T-helper 1 cell treated with Interleukin-12 subunit alpha and Interleukin-12 subunit beta and Interleukin-4 antibody, amounts not matched to agents 30 ng/mL and 1 ng/mL, for 36 hours (primary cell): Measurements from ENCODE around the gene CEACAM3. TPM values are rescaled to one million over a fixed set of nuclear protein-coding genes. Genes with fewer than 3 reads are reported as not detected.

Experiments used
- intact Hi-C: fragments of 100-400 bp; cut with micrococcal nuclease; formaldehyde crosslinking; loops from one replicate; pipeline ENCODE4 v1.15.1; 2024
- total RNA-seq: library from RNA; stranded (reverse); gene quantifications from 2 replicates; pipeline ENCODE4 v1.2.3, GENCODE V29; 2022

The CEACAM3 gene
- total RNA-seq, 1 donor from 2014 or later, result not detected

- intact Hi-C loops, result no loop called here
Measured at GRCh38 chr19:41843371-41843770, 47.0 kb downstream of the CEACAM3 start.

- intact Hi-C loops, result no loop called here
Measured at GRCh38 chr19:41844601-41845000, 48.2 kb downstream of the CEACAM3 start, which contains the start of gene LYPD4. Gene LYPD4, minus strand, starts transcription at chr19:41844683. Its CDS starts 5,398 bp downstream, at chr19:41839285.

- intact Hi-C loops, result no loop called here
Measured at GRCh38 chr19:41845001-41845050, 48.4 kb downstream of the CEACAM3 start, which contains the start of gene DMRTC2. Gene DMRTC2, plus strand, starts transcription at chr19:41845042. Its CDS starts 2,387 bp downstream, at chr19:41847429.

GRCh38 chr19:41845051-41845590 is 48.7 kb downstream of the CEACAM3 start:
- intact Hi-C loops, result no loop called here

GRCh38 chr19:41847351-41848105 is 51.1 kb downstream of the CEACAM3 start:
- intact Hi-C loops, result no loop called here

- intact Hi-C loops, result no loop called here
Measured at GRCh38 chr19:41848666-41849065, 52.3 kb downstream of the CEACAM3 start.

- intact Hi-C loops, result no loop called here
Measured at GRCh38 chr19:41849067-41849466, 52.7 kb downstream of the CEACAM3 start.

- intact Hi-C loops, result no loop called here
Measured at GRCh38 chr19:41850381-41850780, 54.0 kb downstream of the CEACAM3 start.

- intact Hi-C loops, result no loop called here
Measured at GRCh38 chr19:41851456-41851855, 55.1 kb downstream of the CEACAM3 start.

GRCh38 chr19:41853344-41853743 is 57.0 kb downstream of the CEACAM3 start:
- intact Hi-C loops, result no loop called here

GRCh38 chr19:41853768-41854167 is 57.4 kb downstream of the CEACAM3 start:
- intact Hi-C loops, result no loop called here

GRCh38 chr19:41859213-41859617 is 62.8 kb downstream of the CEACAM3 start:
- intact Hi-C loops, result loop anchor here (1.0 to 5.0 kb wide), 7 partner anchors 16 to 597 kb away; partner anchors contain the start of genes HNRNPUL1 and RABAC1

- intact Hi-C loops, result loop anchor here (1.0 to 10.0 kb wide), 14 partner anchors 11 to 1511 kb away; partner anchors contain the start of genes ATP1A3, C19orf47, HNRNPUL1 and PLD3
Measured at GRCh38 chr19:41859618-41860418, 63.4 kb downstream of the CEACAM3 start, which contains the start of gene RPS19. Gene RPS19, plus strand, starts transcription at chr19:41860255. Its CDS starts 520 bp downstream, at chr19:41860775.

GRCh38 chr19:41860419-41861115 is 64.2 kb downstream of the CEACAM3 start:
- intact Hi-C loops, result loop anchor here (1.0 to 10.0 kb wide), 7 partner anchors 11 to 1512 kb away; partner anchors contain the start of genes ATP1A3, C19orf47, PLD3 and SERTAD1

Other genes with a start within 250 kb of the CEACAM3 start
- 45.3 TPM in 2 replicates for gene CEACAM21, start 220.4 kb upstream of the CEACAM3 start, total RNA-seq
- gene CEACAM4, start 169.5 kb upstream of the CEACAM3 start, total RNA-seq, result not detected in 2 replicates
- not detected in 2 replicates for gene CEACAM7, start 108.3 kb upstream of the CEACAM3 start, total RNA-seq
- gene CEACAM5, start 88.0 kb upstream of the CEACAM3 start, total RNA-seq, result not detected in 2 replicates
- not detected in 2 replicates for gene CEACAM6, start 41.1 kb upstream of the CEACAM3 start, total RNA-seq
- gene LYPD4, start 48.1 kb downstream of the CEACAM3 start, total RNA-seq, result not detected in 2 replicates
- not detected in 2 replicates for gene DMRTC2, start 48.5 kb downstream of the CEACAM3 start, total RNA-seq
- 3,144 and 3,263 TPM in 2 replicates for gene RPS19, start 63.7 kb downstream of the CEACAM3 start, total RNA-seq
- 2.7 and 3.3 TPM in 2 replicates for gene CD79A, start 80.7 kb downstream of the CEACAM3 start, total RNA-seq
- 638 and 664 TPM in 2 replicates for gene ARHGEF1, start 86.6 kb downstream of the CEACAM3 start, total RNA-seq
- 1.9 and 2.1 TPM in 2 replicates for gene ERFL, start 131.9 kb downstream of the CEACAM3 start, total RNA-seq
- gene RABAC1, start 162.7 kb downstream of the CEACAM3 start, total RNA-seq, result 81.7 and 90.6 TPM in 2 replicates
- 0.95 and 0.98 TPM in 2 replicates for gene ATP1A3, start 197.6 kb downstream of the CEACAM3 start, total RNA-seq